ENCODE measurements around the gene POU2AF3. TPM values are rescaled to one million over a fixed set of nuclear protein-coding genes. Genes with fewer than 3 reads are reported as not detected.
A peak's percentile ranks its signal among the peaks of the same experiment; 100 is the strongest.
"Not testable (repeated sequence)": the region's sequence is repeated elsewhere in the genome, so short reads cannot be mapped to it uniquely, and the experiment has no call there.

The POU2AF3 gene
- total and polyA plus RNA-seq, 2 donors from 2014 or later = 4.3 to 4.9 TPM

GRCh38 chr11:111312076-111312475, 13.7 kb downstream of the POU2AF3 start:
- no peaks in the 10 kb centered on the region for H3K36me3 ChIP-seq (ENCODE audit: control insufficient read depth in 2 of 3, insufficient read depth in 3 of 3, low read length in 3 of 3)
- H3K4me3 ChIP-seq (ENCODE audit: low read length in 3 of 3) = no peak overlapping the region
- DNase-seq (no peak), FAIRE-seq (no peak)
- H3K27me3 ChIP-seq (ENCODE audit: control insufficient read depth, insufficient read depth, low read length) = no peaks in the 10 kb centered on the region
- no peaks in the 10 kb centered on the region for H3K9me3 ChIP-seq (ENCODE audit: control insufficient read depth in 2 of 3, insufficient read depth in 1 of 3, low read length in 3 of 3)
- intact Hi-C loops (cut with DNase I) = no loop called here
- TF ChIP-seq CTCF (IDR thresholded peaks at IDR 0.05; ENCODE audit: borderline replicate concordance, extremely low read depth, insufficient read depth) = no peak
- H3K27ac ChIP-seq (ENCODE audit: low read depth in 2 of 2, low read length in 2 of 2) = no peak overlapping the region
- H3K9ac ChIP-seq (ENCODE audit: low read length in 3 of 3) = no peak overlapping the region
- H3K4me1 ChIP-seq (ENCODE audit: control insufficient read depth in 2 of 3, insufficient read depth in 2 of 3, low read depth in 1 of 3, low read length in 3 of 3) = no peaks in the 10 kb centered on the region

- Histone ChIP-seq H3K27me3 (ENCODE audit: control insufficient read depth, insufficient read depth, low read length) (no peaks in the 10 kb centered on the region), H3K9ac (ENCODE audit: low read length in 3 of 3) (no peak overlapping the region), H3K4me3 (ENCODE audit: low read length in 3 of 3) (no peak overlapping the region), H3K4me1 (ENCODE audit: control insufficient read depth in 2 of 3, insufficient read depth in 2 of 3, low read depth in 1 of 3, low read length in 3 of 3) (peaks cover 0 to 18% (median 14%) of the 10 kb centered on the region in 3 donors), H3K9me3 (ENCODE audit: control insufficient read depth in 2 of 3, insufficient read depth in 1 of 3, low read length in 3 of 3) (no peaks in the 10 kb centered on the region), H3K36me3 (ENCODE audit: control insufficient read depth in 2 of 3, insufficient read depth in 3 of 3, low read length in 3 of 3) (no peaks in the 10 kb centered on the region), H3K27ac (ENCODE audit: low read depth in 2 of 2, low read length in 2 of 2) (no peak overlapping the region)
- intact Hi-C loops (cut with DNase I) = no loop called here
- DNase-seq = no peak
- FAIRE-seq = no peak
- TF ChIP-seq CTCF (IDR thresholded peaks at IDR 0.05; ENCODE audit: borderline replicate concordance, extremely low read depth, insufficient read depth) = no peak
Observed at GRCh38 chr11:111319296-111319695, 20.9 kb downstream of the POU2AF3 start.

GRCh38 chr11:111320199-111320598, 21.9 kb downstream of the POU2AF3 start:
- H3K9me3 ChIP-seq (ENCODE audit: control insufficient read depth in 2 of 3, insufficient read depth in 1 of 3, low read length in 3 of 3); H3K27me3 ChIP-seq (ENCODE audit: control insufficient read depth, insufficient read depth, low read length); FAIRE-seq; H3K9ac ChIP-seq (ENCODE audit: low read length in 3 of 3); H3K4me3 ChIP-seq (ENCODE audit: low read length in 3 of 3); H3K36me3 ChIP-seq (ENCODE audit: control insufficient read depth in 2 of 3, insufficient read depth in 3 of 3, low read length in 3 of 3); DNase-seq; intact Hi-C loops (cut with DNase I): not testable (repeated sequence)
- peaks cover 0 to 18% (median 14%) of the 10 kb centered on the region in 3 donors for H3K4me1 ChIP-seq (ENCODE audit: control insufficient read depth in 2 of 3, insufficient read depth in 2 of 3, low read depth in 1 of 3, low read length in 3 of 3)
- H3K27ac ChIP-seq (ENCODE audit: low read depth in 2 of 2, low read length in 2 of 2) = peak overlapping the region; percentile 20 to 60

GRCh38 chr11:111320728-111321568, 22.6 kb downstream of the POU2AF3 start:
- Histone ChIP-seq H3K27ac (ENCODE audit: low read depth in 2 of 2, low read length in 2 of 2) (peak overlapping the region; percentile 66 to 70), H3K36me3 (ENCODE audit: control insufficient read depth in 2 of 3, insufficient read depth in 3 of 3, low read length in 3 of 3) (no peaks in the 10 kb centered on the region), H3K4me3 (ENCODE audit: low read length in 3 of 3) (no peak overlapping the region), H3K9ac (ENCODE audit: low read length in 3 of 3) (no peak overlapping the region), H3K27me3 (ENCODE audit: control insufficient read depth, insufficient read depth, low read length) (no peaks in the 10 kb centered on the region), H3K4me1 (ENCODE audit: control insufficient read depth in 2 of 3, insufficient read depth in 2 of 3, low read depth in 1 of 3, low read length in 3 of 3) (peaks cover 0 to 18% (median 14%) of the 10 kb centered on the region in 3 donors), H3K9me3 (ENCODE audit: control insufficient read depth in 2 of 3, insufficient read depth in 1 of 3, low read length in 3 of 3) (no peaks in the 10 kb centered on the region)
- intact Hi-C loops (cut with DNase I) = no loop called here
- FAIRE-seq (peak; percentile 3), DNase-seq (peak in 1 of 5 donors; percentile 49)
- TF ChIP-seq CTCF (IDR thresholded peaks at IDR 0.05; ENCODE audit: borderline replicate concordance, extremely low read depth, insufficient read depth) = no peak
